Neural progenitor cell (in vitro differentiated cells): Measurements from ENCODE around the gene LY6G5C. TPM values are rescaled to one million over a fixed set of nuclear protein-coding genes. Genes with fewer than 3 reads are reported as not detected.

ENCODE experiments used
- DNase-seq: peaks from one replicate; pipeline ENCODE4 v3.0.0-alpha.2; 2016; ENCODE audit warnings: low spot score
- H2AFZ ChIP-seq: fragments of 200-600 bp; sonication (generic); replicated peaks from 2 replicates; pipeline ENCODE4 v1.6.1; 2016; ENCODE audit warnings: antibody characterized with exemption
- H3F3A ChIP-seq: fragments of 200-600 bp; sonication (generic); 2 replicates; pipeline ENCODE4 v1.6.1; 2016; ENCODE audit warnings: antibody characterized with exemption, low read depth
- H3K27ac ChIP-seq: fragments of 200-600 bp; sonication (generic); 2 replicates; pipeline ENCODE4 v1.5.1; 2016; ENCODE audit warnings: mild to moderate bottlenecking
- H3K27me3 ChIP-seq: fragments of 200-600 bp; sonication (generic); 2 replicates; pipeline ENCODE4 v1.6.1; 2016; ENCODE audit warnings: mild to moderate bottlenecking, moderate library complexity
- H3K36me3 ChIP-seq: fragments of 200-600 bp; sonication (generic); 2 replicates; pipeline ENCODE4 v1.5.1; 2016
- H3K4me1 ChIP-seq: fragments of 200-600 bp; sonication (generic); 2 replicates; pipeline ENCODE4 v1.6.1; 2016; ENCODE audit warnings: mixed run types
- H3K4me2 ChIP-seq: fragments of 200-600 bp; sonication (generic); 2 replicates; pipeline ENCODE4 v1.6.1; 2016
- H3K4me3 ChIP-seq: fragments of 200-600 bp; sonication (generic); 2 replicates; pipeline ENCODE4 v1.5.1; 2016
- H3K79me2 ChIP-seq: fragments of 200-600 bp; sonication (generic); 2 replicates; pipeline ENCODE4 v1.6.1; 2016; ENCODE audit warnings: low read depth
- H3K9ac ChIP-seq: fragments of 200-600 bp; sonication (generic); 2 replicates; pipeline ENCODE4 v1.6.1; 2016
- H3K9me3 ChIP-seq: fragments of 200-600 bp; sonication (generic); 2 replicates; pipeline ENCODE4 v1.5.1; 2016; ENCODE audit warnings: low read depth
- H4K20me1 ChIP-seq: fragments of 200-600 bp; sonication (generic); 2 replicates; pipeline ENCODE4 v1.6.1; 2016; ENCODE audit warnings: low read depth
- H3K27ac Mint-ChIP-seq: 3 replicates; pipeline ENCODE4 v1.8.0; 2021; ENCODE audit warnings: mixed read lengths
- H3K27me3 Mint-ChIP-seq: 2 replicates; pipeline ENCODE4 v1.8.0; 2022; ENCODE audit warnings: low read depth, mild to moderate bottlenecking, inconsistent platforms, moderate library complexity, mixed read lengths; ENCODE audit not compliant: insufficient read depth
- H3K36me3 Mint-ChIP-seq: 3 replicates; pipeline ENCODE4 v1.8.0; 2021; ENCODE audit warnings: mixed read lengths
- H3K4me1 Mint-ChIP-seq: 3 replicates; pipeline ENCODE4 v1.8.0; 2021; ENCODE audit warnings: mixed read lengths
- H3K4me3 Mint-ChIP-seq: 3 replicates; pipeline ENCODE4 v1.8.0; 2021; ENCODE audit warnings: mild to moderate bottlenecking, moderate library complexity, mixed read lengths
- H3K9me3 Mint-ChIP-seq: 3 replicates; pipeline ENCODE4 v1.8.0; 2020; ENCODE audit warnings: mixed read lengths
- EZH2 ChIP-seq: fragments of 200-600 bp; sonication (generic); IDR thresholded peaks from 2 replicates; pipeline ENCODE4 v1.6.1; 2017; ENCODE audit warnings: antibody characterized with exemption, mild to moderate bottlenecking, moderate library complexity
- EZH2phosphoT487 ChIP-seq: fragments of 200-600 bp; sonication (generic); IDR thresholded peaks from 2 replicates; pipeline ENCODE4 v1.6.1; 2017; ENCODE audit warnings: antibody characterized with exemption
- total RNA-seq: library from RNA; depleted of rRNA; stranded (reverse); fragments of >200 nt; gene quantifications from 2 replicates; pipeline ENCODE4 v1.2.3, GENCODE V29; 2015; ENCODE audit warnings: low replicate concordance
- TF ChIP-seq, protein P1 (sequence below): fragments of 200-600 bp; sonication (generic); IDR thresholded peaks from 2 replicates; pipeline ENCODE4 v1.5.1; 2017; ENCODE audit warnings: antibody characterized with exemption, mild to moderate bottlenecking

Gene LY6G5C, protein sequence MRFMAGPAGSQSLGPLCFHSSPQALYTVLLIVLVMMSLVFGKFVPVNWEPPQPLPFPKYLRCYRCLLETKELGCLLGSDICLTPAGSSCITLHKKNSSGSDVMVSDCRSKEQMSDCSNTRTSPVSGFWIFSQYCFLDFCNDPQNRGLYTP
- 0.09 TPM in 1 of 2 replicates, not detected in the other for total RNA-seq

DNA sequence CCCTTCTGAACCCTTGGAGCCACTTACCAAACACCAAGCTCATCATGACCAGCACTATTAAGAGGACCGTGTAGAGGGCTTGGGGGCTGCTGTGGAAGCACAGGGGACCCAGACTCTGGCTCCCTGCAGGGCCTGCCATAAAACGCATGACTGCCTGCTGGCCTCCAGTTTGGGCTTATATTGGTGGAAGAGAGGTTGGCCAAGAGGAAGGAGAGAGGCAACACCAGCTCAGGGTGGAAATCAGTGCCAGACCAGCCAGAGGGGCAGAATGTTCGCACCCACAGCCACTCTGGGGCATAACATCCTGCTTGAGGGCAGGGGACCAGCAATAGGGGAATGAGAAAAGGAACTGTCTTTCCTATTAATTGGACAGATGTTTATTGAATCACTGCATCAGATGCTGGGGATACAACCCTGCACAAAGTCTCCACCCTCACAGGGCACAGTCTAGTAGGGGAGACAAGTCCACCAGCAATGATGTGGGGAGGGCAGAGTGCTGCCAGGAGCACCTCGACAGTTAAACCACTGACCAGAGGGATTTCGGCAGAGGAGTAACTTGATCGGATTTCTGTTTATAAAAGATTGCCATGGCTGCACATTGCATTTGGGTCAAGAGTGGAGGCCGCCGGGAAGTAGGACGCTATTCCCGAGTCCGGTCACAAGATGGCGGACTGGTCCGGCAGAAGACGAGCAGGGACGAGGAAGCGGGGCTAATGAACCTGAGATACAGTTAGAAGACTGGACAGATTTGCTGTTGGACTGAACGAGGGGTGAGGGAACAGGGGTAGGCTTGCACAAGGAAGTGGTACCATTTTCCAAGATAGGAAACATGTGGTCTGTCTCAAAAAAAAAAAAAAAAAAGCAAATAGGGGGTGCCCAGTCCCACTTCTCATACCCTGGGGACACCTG is at the start of gene LY6G5C:
LY6G5C (minus strand) TSS at position 842 of the 909 bp plus-strand sequence; CDS start at position 148, 694 bp downstream.
- Mint-ChIP-seq H3K27ac (peak within 1 kb of the TSS; percentile 88), H3K36me3 (peaks cover 6% of the 10 kb centered on the region), H3K4me1 (peaks cover 27% of the 10 kb centered on the region), H3K9me3 (no peaks in the 10 kb centered on the region), H3K4me3 (peak within 1 kb of the TSS; percentile 83), H3K27me3 (peaks cover 15% of the 10 kb centered on the region)
- H3K9me3 ChIP-seq: no peaks in the 10 kb centered on the region
- peak within 1 kb of the TSS; percentile 88 for H3K4me2 ChIP-seq
- peak within 1 kb of the TSS; percentile 52 for H3K4me3 ChIP-seq
- H2AFZ ChIP-seq: peak within 1 kb of the TSS; percentile 78
- DNase-seq: peak; percentile 85
- H3F3A ChIP-seq: peaks cover 41% of the 10 kb centered on the region
- no peaks in the 10 kb centered on the region for H3K79me2 ChIP-seq
- peaks cover 7% of the 10 kb centered on the region for H3K4me1 ChIP-seq
- peaks cover 5% of the 10 kb centered on the region for H4K20me1 ChIP-seq
- no peak within 1 kb of the TSS for H3K9ac ChIP-seq
- no peak within 1 kb of the TSS for H3K27ac ChIP-seq
- H3K36me3 ChIP-seq: no peaks in the 10 kb centered on the region
- H3K27me3 ChIP-seq: peaks cover 21% of the 10 kb centered on the region
- TF ChIP-seq EZH2phosphoT487 (no peak), EZH2 (no peak)
- TF ChIP-seq, protein P1, sequence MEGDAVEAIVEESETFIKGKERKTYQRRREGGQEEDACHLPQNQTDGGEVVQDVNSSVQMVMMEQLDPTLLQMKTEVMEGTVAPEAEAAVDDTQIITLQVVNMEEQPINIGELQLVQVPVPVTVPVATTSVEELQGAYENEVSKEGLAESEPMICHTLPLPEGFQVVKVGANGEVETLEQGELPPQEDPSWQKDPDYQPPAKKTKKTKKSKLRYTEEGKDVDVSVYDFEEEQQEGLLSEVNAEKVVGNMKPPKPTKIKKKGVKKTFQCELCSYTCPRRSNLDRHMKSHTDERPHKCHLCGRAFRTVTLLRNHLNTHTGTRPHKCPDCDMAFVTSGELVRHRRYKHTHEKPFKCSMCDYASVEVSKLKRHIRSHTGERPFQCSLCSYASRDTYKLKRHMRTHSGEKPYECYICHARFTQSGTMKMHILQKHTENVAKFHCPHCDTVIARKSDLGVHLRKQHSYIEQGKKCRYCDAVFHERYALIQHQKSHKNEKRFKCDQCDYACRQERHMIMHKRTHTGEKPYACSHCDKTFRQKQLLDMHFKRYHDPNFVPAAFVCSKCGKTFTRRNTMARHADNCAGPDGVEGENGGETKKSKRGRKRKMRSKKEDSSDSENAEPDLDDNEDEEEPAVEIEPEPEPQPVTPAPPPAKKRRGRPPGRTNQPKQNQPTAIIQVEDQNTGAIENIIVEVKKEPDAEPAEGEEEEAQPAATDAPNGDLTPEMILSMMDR: peak; percentile 65

DNA sequence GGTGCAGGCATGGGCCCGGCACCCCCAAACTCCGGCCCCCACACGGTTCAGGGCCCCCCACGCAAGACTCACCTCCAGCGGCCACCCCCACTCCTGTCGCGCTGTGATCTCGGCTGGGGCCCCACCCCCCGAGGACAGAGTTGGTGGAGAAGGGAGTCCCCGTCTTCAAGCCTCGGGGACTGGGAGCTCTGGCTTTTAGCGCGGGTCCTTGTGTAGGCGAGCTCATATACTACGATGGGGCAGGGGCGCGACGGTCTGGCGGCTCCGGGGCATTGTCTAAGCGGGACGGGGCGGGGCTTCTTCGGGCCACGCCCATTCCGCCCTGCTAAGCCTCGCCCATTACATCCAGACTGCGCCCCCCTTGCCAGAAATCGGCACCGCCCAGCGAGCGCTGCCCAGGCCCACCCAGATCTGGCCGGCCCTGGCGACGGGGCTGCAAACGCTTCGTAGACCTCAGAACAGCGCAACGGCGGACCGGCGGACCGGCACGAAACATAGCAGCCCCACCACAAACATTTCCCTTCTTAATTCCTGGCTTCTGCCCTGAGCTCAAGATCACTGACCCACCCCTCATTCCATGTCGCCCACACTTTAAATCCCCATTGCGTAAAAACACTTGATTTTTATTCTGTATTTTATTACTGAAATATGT is 49.2 kb upstream of the LY6G5C start:
- Histone ChIP-seq H3K27ac (peak overlapping the region; percentile 59), H3K4me3 (peak overlapping the region; percentile 99), H2AFZ (no peak overlapping the region), H3K4me2 (peak overlapping the region; percentile 86), H3K27me3 (no peaks in the 10 kb centered on the region), H3K9me3 (no peaks in the 10 kb centered on the region), H3F3A (peaks cover 56% of the 10 kb centered on the region), H3K79me2 (peaks cover 35% of the 10 kb centered on the region), H3K9ac (peak overlapping the region; percentile 48), H4K20me1 (peaks cover 39% of the 10 kb centered on the region), H3K36me3 (peaks cover 5% of the 10 kb centered on the region), H3K4me1 (peaks cover 11% of the 10 kb centered on the region)
- peak; percentile 98 for DNase-seq
- Mint-ChIP-seq H3K9me3 (no peaks in the 10 kb centered on the region), H3K36me3 (peaks cover 50% of the 10 kb centered on the region), H3K27me3 (peaks cover 8% of the 10 kb centered on the region), H3K4me1 (peaks cover 49% of the 10 kb centered on the region), H3K27ac (peak overlapping the region; percentile 89), H3K4me3 (peak overlapping the region; percentile 99)
- TF ChIP-seq EZH2 (no peak), EZH2phosphoT487 (no peak)
- TF ChIP-seq, protein P1: no peak

DNA sequence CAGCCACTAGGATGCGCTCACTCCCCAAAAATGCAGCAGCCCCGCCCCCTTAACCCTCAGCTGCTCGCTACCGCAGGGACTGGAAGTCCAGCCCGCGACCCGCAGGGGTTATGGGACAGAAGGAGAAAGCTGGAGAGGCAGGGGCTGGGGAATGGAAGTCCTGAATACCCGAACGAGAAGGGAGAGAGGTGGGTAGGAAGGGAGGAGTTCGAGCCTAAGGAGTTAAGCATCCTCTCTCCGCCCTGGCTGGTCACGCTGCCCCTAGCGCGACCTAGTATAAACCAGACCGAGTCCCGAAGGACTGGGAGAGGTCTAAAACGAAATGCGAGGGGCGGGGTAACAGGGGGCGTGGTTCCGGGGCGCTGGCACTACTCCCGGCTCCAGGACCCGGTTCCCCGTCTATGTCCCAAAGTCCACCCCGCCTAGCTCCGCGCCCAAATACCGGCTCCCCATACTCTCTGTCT is 48.7 kb upstream of the LY6G5C start:
- Histone ChIP-seq H3K4me2 (peak overlapping the region; percentile 86), H3K79me2 (peaks cover 29% of the 10 kb centered on the region), H3K4me1 (peaks cover 11% of the 10 kb centered on the region), H3K9me3 (no peaks in the 10 kb centered on the region), H3K27ac (peak overlapping the region; percentile 59), H3K9ac (peak overlapping the region; percentile 48), H3K36me3 (peaks cover 5% of the 10 kb centered on the region), H4K20me1 (peaks cover 34% of the 10 kb centered on the region), H2AFZ (peak overlapping the region; percentile 70), H3K4me3 (peak overlapping the region; percentile 99), H3F3A (peaks cover 61% of the 10 kb centered on the region), H3K27me3 (no peaks in the 10 kb centered on the region)
- H3K36me3 Mint-ChIP-seq: peaks cover 50% of the 10 kb centered on the region
- TF ChIP-seq EZH2: no peak
- TF ChIP-seq, protein P1: peak; percentile 88
- TF ChIP-seq EZH2phosphoT487: no peak
- peak; percentile 97 for DNase-seq
- H3K4me1 Mint-ChIP-seq: peaks cover 49% of the 10 kb centered on the region
- H3K9me3 Mint-ChIP-seq: no peaks in the 10 kb centered on the region
- H3K4me3 Mint-ChIP-seq: peak overlapping the region; percentile 99
- H3K27me3 Mint-ChIP-seq: peaks cover 8% of the 10 kb centered on the region
- peak overlapping the region; percentile 95 for H3K27ac Mint-ChIP-seq
